ENCODE data around the gene IL19. TPM values are rescaled to one million over a fixed set of nuclear protein-coding genes. Genes with fewer than 3 reads are reported as not detected.
A peak's percentile ranks its signal among the peaks of the same experiment; 100 is the strongest.

IL19 gene
- total RNA-seq, 5 donors from 2014 or later (not counting 1 experiment from before 2014, with no cell fraction given), result not detected

DNA sequence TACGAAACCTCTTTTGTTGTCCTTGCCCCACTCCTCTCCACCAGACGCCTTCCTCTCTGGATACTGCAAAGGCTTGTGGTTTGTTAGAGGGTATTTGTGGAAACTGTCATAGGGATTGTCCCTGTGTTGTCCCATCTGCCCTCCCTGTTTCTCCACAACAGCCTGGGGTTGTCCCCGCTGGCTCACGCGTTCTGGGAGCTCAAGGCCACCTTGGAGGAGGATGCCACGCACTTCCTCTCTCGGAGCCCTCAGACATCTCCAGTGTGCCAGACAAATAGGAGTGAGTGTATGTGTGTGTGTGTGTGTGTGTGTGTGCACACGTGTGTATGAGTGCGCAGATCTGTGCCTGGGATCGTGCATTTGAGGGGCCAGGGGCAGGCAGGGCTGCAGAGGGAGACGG is 37.6 kb upstream of the IL19 start:
- 92% methylated on average over 8 of the region's 11 CpGs for WGBS (ENCODE audit: insufficient coverage)
- no peak for ATAC-seq (replicated peaks in 1 of 4)
- Mint-ChIP-seq H3K27me3 (no peaks in the 10 kb centered on the region), H3K9me3 (no peaks in the 10 kb centered on the region), H3K36me3 (peaks cover 32% of the 10 kb centered on the region), H3K4me1 (peaks cover 40 to 46% (median 45%) of the 10 kb centered on the region in 3 donors), H3K4me3 (no peak overlapping the region), H3K27ac (no peak overlapping the region)
- no peak overlapping the region for H3K27ac ChIP-seq (ENCODE audit: low read length)
- no peaks in the 10 kb centered on the region for H3K27me3 ChIP-seq (replicated peaks in 1 of 2; ENCODE audit: control insufficient read depth in 2 of 2, extremely low read depth in 1 of 2, insufficient read depth in 2 of 2, low read length in 1 of 2)
- H3K36me3 ChIP-seq (ENCODE audit: control insufficient read depth in 2 of 2, extremely low read depth in 1 of 2, insufficient read depth in 1 of 2, low read length in 1 of 2), result peaks cover 31 to 61% of the 10 kb centered on the region in 2 donors
- peaks cover 25 to 51% of the 10 kb centered on the region in 2 experiments for H3K4me1 ChIP-seq (ENCODE audit: control insufficient read depth in 1 of 2, extremely low read depth in 1 of 2, insufficient read depth in 2 of 2, low read length in 2 of 2)
- ChIA-PET POLR2A (no interaction called here), CTCF (interaction anchor here (0.6 to 5.9 kb wide), 11 partner anchors 54 to 767 kb away, joined by 3 to 140 read pairs (median 4); no protein-coding TSS in a partner anchor)
- H3K4me3 ChIP-seq (ENCODE audit: control insufficient read depth in 1 of 2, extremely low read depth in 1 of 2, low read length in 1 of 2), result no peak overlapping the region
- no peaks in the 10 kb centered on the region for H3K9me3 ChIP-seq
- no peak for DNase-seq

GRCh38 chr1:206734499-206735142 is 36.0 kb upstream of the IL19 start:
- 44% methylated on average over 6 of the region's 9 CpGs for WGBS (ENCODE audit: insufficient coverage)
- Mint-ChIP-seq H3K36me3 (peaks cover 28% of the 10 kb centered on the region), H3K9me3 (no peaks in the 10 kb centered on the region), H3K4me3 (peak overlapping the region in 1 of 3 donors; percentile 21), H3K4me1 (peaks cover 56 to 62% (median 57%) of the 10 kb centered on the region in 3 donors), H3K27me3 (no peaks in the 10 kb centered on the region), H3K27ac (peak overlapping the region; percentile 66 to 91)
- ChIA-PET POLR2A (interaction anchor here (0.5 to 0.7 kb wide), 3 partner anchors 71 to 178 kb away, joined by 3 to 5 read pairs (median 3); no protein-coding TSS in a partner anchor), CTCF (interaction anchor here (0.6 to 5.9 kb wide), 49 partner anchors 8 to 765 kb away, joined by 3 to 140 read pairs (median 4); partner anchors contain the start of genes FCMR (in 1 of the 2), IL10 (in 1 of the 2) and PFKFB2 (in 1 of the 2))
- DNase-seq (peak; percentile 46 to 89 (median 75)), ATAC-seq (replicated peaks in 1 of 4) (peak; percentile 60 to 78 (median 69))
- peaks cover 30 to 48% of the 10 kb centered on the region in 2 donors for H3K36me3 ChIP-seq (ENCODE audit: control insufficient read depth in 2 of 2, extremely low read depth in 1 of 2, insufficient read depth in 1 of 2, low read length in 1 of 2)
- no peak overlapping the region for H3K4me3 ChIP-seq (ENCODE audit: control insufficient read depth in 1 of 2, extremely low read depth in 1 of 2, low read length in 1 of 2)
- peaks cover 41 to 56% of the 10 kb centered on the region in 2 experiments for H3K4me1 ChIP-seq (ENCODE audit: control insufficient read depth in 1 of 2, extremely low read depth in 1 of 2, insufficient read depth in 2 of 2, low read length in 2 of 2)
- no peaks in the 10 kb centered on the region for H3K9me3 ChIP-seq
- no peaks in the 10 kb centered on the region for H3K27me3 ChIP-seq (replicated peaks in 1 of 2; ENCODE audit: control insufficient read depth in 2 of 2, extremely low read depth in 1 of 2, insufficient read depth in 2 of 2, low read length in 1 of 2)
- H3K27ac ChIP-seq (ENCODE audit: low read length), result peak overlapping the region; percentile 89

GRCh38 chr1:206735553-206736031 is 35.0 kb upstream of the IL19 start:
- DNase-seq (no peak), ATAC-seq (replicated peaks in 1 of 4) (no peak)
- Histone ChIP-seq H3K36me3 (ENCODE audit: control insufficient read depth in 2 of 2, extremely low read depth in 1 of 2, insufficient read depth in 1 of 2, low read length in 1 of 2) (peaks cover 24 to 39% of the 10 kb centered on the region in 2 donors), H3K4me3 (ENCODE audit: control insufficient read depth in 1 of 2, extremely low read depth in 1 of 2, low read length in 1 of 2) (no peak overlapping the region), H3K9me3 (no peaks in the 10 kb centered on the region), H3K27ac (ENCODE audit: low read length) (peak overlapping the region; percentile 89), H3K27me3 (replicated peaks in 1 of 2; ENCODE audit: control insufficient read depth in 2 of 2, extremely low read depth in 1 of 2, insufficient read depth in 2 of 2, low read length in 1 of 2) (no peaks in the 10 kb centered on the region), H3K4me1 (ENCODE audit: control insufficient read depth in 1 of 2, extremely low read depth in 1 of 2, insufficient read depth in 2 of 2, low read length in 2 of 2) (peaks cover 50 to 60% of the 10 kb centered on the region in 2 experiments)
- Mint-ChIP-seq H3K27me3 (no peaks in the 10 kb centered on the region), H3K9me3 (no peaks in the 10 kb centered on the region), H3K4me1 (peaks cover 62 to 66% (median 65%) of the 10 kb centered on the region in 3 donors), H3K4me3 (no peak overlapping the region), H3K27ac (peak overlapping the region; percentile 66 to 91), H3K36me3 (peaks cover 19% of the 10 kb centered on the region)
- 74% methylated on average over 4 of the region's 5 CpGs for WGBS (ENCODE audit: insufficient coverage)
- ChIA-PET POLR2A (interaction anchor here (0.6 to 1.4 kb wide), 5 partner anchors 16 to 151 kb away, joined by 3 to 11 read pairs (median 3); no protein-coding TSS in a partner anchor), CTCF (interaction anchor here (0.6 to 5.9 kb wide), 33 partner anchors 8 to 294 kb away, joined by 3 to 140 read pairs (median 5); partner anchors contain the start of gene FCMR (in 1 of the 2))

DNA sequence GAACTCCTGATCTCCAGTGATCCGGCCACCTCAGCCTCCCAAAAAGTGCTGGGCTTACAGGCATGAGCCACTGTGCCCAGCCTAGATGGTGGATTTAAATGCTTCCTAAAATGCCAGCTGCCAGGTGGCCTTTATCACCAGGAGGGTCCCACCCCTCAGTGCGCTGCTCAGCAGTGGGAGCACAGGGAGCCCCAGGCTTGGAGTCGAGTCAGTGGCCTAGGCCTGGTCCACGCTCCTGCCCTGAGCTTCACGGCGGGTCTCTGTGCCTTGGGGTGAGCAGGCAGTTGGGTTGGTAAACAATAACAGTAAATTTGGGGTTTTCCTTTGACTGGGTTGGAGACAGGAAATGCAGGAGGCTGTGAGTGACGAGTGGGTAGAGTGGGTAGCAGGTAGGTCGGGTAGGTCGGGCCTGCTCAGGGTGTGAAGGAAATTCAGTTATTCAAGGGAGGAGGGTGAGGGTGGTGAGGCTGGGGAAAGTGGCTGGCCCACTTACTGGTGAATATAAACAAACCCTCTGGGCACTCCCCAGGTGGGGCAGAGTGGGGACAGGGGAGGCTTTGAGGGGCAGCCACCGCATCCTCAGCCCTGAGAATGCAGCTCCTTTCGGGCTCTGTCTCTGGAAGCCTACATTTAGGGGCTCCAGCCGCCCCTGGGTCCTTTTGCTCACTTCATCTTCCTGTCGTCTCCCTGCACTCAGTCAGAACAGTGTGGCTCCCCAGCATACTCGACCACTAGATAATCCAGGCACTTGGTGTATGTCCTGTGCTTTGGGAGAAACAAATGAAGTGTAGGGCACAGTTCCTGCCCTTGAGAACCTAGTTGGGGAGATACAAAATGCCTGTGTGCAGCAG is 33.5 kb upstream of the IL19 start:
- peaks cover 61 to 71% (median 70%) of the 10 kb centered on the region in 3 donors for H3K4me1 Mint-ChIP-seq
- Histone ChIP-seq H3K27ac (ENCODE audit: low read length) (peak overlapping the region; percentile 89), H3K27me3 (replicated peaks in 1 of 2; ENCODE audit: control insufficient read depth in 2 of 2, extremely low read depth in 1 of 2, insufficient read depth in 2 of 2, low read length in 1 of 2) (no peaks in the 10 kb centered on the region), H3K4me1 (ENCODE audit: control insufficient read depth in 1 of 2, extremely low read depth in 1 of 2, insufficient read depth in 2 of 2, low read length in 2 of 2) (peaks cover 51 to 64% of the 10 kb centered on the region in 2 experiments), H3K4me3 (ENCODE audit: control insufficient read depth in 1 of 2, extremely low read depth in 1 of 2, low read length in 1 of 2) (no peak overlapping the region), H3K9me3 (no peaks in the 10 kb centered on the region), H3K36me3 (ENCODE audit: control insufficient read depth in 2 of 2, extremely low read depth in 1 of 2, insufficient read depth in 1 of 2, low read length in 1 of 2) (peaks cover 15 to 24% of the 10 kb centered on the region in 2 donors)
- ChIA-PET POLR2A (interaction anchor here (0.5 to 1.6 kb wide), 7 partner anchors 19 to 91 kb away, joined by 3 to 5 read pairs (median 3); partner anchors contain the start of gene IL19 (in 1 of the 2)), CTCF (interaction anchor here (0.6 to 5.9 kb wide), 6 partner anchors 29 to 274 kb away, joined by 3 to 140 read pairs (median 24); no protein-coding TSS in a partner anchor)
- H3K27ac Mint-ChIP-seq, result peak overlapping the region; percentile 91
- ATAC-seq (replicated peaks in 1 of 4) (peak; percentile 50 to 77 (median 68)), DNase-seq (peak in 34 of 35 experiments; percentile 44 to 85 (median 70))
- peaks cover 14% of the 10 kb centered on the region for H3K36me3 Mint-ChIP-seq
- no peaks in the 10 kb centered on the region for H3K9me3 Mint-ChIP-seq
- 30% methylated on average over 10 of the region's 14 CpGs for WGBS (ENCODE audit: insufficient coverage)
- peak overlapping the region; percentile 5 to 63 (median 6) for H3K4me3 Mint-ChIP-seq
- H3K27me3 Mint-ChIP-seq, result no peaks in the 10 kb centered on the region

- ChIA-PET POLR2A (interaction anchor here (0.9 to 1.6 kb wide), 3 partner anchors 23 to 33 kb away, joined by 3 to 4 read pairs (median 4); partner anchors contain the start of gene IL19 (in 1 of the 2)), CTCF (interaction anchor here (0.8 to 5.9 kb wide), 5 partner anchors 29 to 175 kb away, joined by 3 to 140 read pairs (median 4); no protein-coding TSS in a partner anchor)
- DNase-seq (peak in 3 of 35 experiments; percentile 46 to 53 (median 51)), ATAC-seq (replicated peaks in 1 of 4) (peak in 2 of 4 experiments; percentile 5 to 20)
- peaks cover 8 to 17% of the 10 kb centered on the region in 2 donors for H3K36me3 ChIP-seq (ENCODE audit: control insufficient read depth in 2 of 2, extremely low read depth in 1 of 2, insufficient read depth in 1 of 2, low read length in 1 of 2)
- H3K4me1 ChIP-seq (ENCODE audit: control insufficient read depth in 1 of 2, extremely low read depth in 1 of 2, insufficient read depth in 2 of 2, low read length in 2 of 2), result peaks cover 51 to 68% of the 10 kb centered on the region in 2 experiments
- peaks cover 8% of the 10 kb centered on the region for H3K36me3 Mint-ChIP-seq
- H3K9me3 Mint-ChIP-seq, result no peaks in the 10 kb centered on the region
- H3K27ac ChIP-seq (ENCODE audit: low read length), result peak overlapping the region; percentile 89
- H3K9me3 ChIP-seq, result no peaks in the 10 kb centered on the region
- no peaks in the 10 kb centered on the region for H3K27me3 Mint-ChIP-seq
- no peaks in the 10 kb centered on the region for H3K27me3 ChIP-seq (replicated peaks in 1 of 2; ENCODE audit: control insufficient read depth in 2 of 2, extremely low read depth in 1 of 2, insufficient read depth in 2 of 2, low read length in 1 of 2)
- WGBS (ENCODE audit: insufficient coverage), result no CpG with 5 or more reads among the region's 3 CpGs
- peak overlapping the region; percentile 91 for H3K27ac Mint-ChIP-seq
- H3K4me1 Mint-ChIP-seq, result peaks cover 61 to 75% (median 72%) of the 10 kb centered on the region in 3 donors
- peak overlapping the region in 1 of 3 donors; percentile 63 for H3K4me3 Mint-ChIP-seq
- no peak overlapping the region for H3K4me3 ChIP-seq (ENCODE audit: control insufficient read depth in 1 of 2, extremely low read depth in 1 of 2, low read length in 1 of 2)
Observed at GRCh38 chr1:206737729-206738201, 32.8 kb upstream of the IL19 start.
